Vagina (tissue), 2 donors: ENCODE measurements around the gene EFNB2.

ENCODE experiments used
- CTCF ChIP-seq, 3 experiments: fragments of 450-650 bp in 2 of 3; fragments of 200-600 bp in 1 of 3; sonication (generic) in 1 of 3; IDR thresholded peaks; one replicate each; pipeline ENCODE4 v1.5.1; 2017 to 2019; ENCODE audit warnings: antibody characterized with exemption in 3 of 3, mild to moderate bottlenecking in 2 of 3, moderate library complexity in 2 of 3
- POLR2AphosphoS5 ChIP-seq, 2 donors: sonication (generic); formaldehyde crosslinking; IDR thresholded peaks; one replicate each; pipeline ENCODE4 v1.9.0; 2017; ENCODE audit warnings: antibody characterized with exemption in 2 of 2, mild to moderate bottlenecking in 2 of 2, low read depth in 1 of 2; ENCODE audit not compliant: insufficient read depth in 1 of 2

DNA sequence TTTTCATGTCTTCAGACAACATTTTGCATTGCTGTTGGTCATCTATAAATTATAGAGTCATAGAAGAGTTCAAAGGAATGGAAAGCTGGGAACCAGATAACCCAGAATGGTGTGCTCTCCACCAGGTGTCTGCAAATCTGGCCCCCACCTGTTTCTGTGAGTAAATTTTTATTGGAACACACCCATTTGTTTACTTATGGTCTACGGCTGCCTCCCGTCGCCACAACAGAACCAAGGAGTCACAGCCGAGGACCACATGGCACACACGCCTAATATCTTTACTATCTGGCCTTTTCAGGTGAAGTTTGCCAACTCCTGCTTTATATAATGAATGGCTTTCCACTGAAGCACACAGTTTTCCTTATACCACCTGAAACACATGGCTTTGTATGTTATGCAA, 58.2 kb downstream of the EFNB2 start:
- TF ChIP-seq CTCF (IDR thresholded peaks at IDR 0.05), result no peak
- no peak for TF ChIP-seq POLR2AphosphoS5 (IDR thresholded peaks at IDR 0.05; ENCODE audit: insufficient read depth in 1 of 2, low read depth in 1 of 2)
